GM19372 (cell line): ENCODE data around the gene DCXR.
A peak's percentile ranks its signal among the peaks of the same experiment; 100 is the strongest.

ENCODE experiments used
- ATAC-seq: cut with Tn5 transposase; IDR thresholded peaks from one replicate; pipeline ENCODE4 v1.9.1; 2021; ENCODE audit warnings: mild to moderate bottlenecking, low read depth, moderate library complexity; ENCODE audit not compliant: unreplicated experiment

The DCXR gene

DNA sequence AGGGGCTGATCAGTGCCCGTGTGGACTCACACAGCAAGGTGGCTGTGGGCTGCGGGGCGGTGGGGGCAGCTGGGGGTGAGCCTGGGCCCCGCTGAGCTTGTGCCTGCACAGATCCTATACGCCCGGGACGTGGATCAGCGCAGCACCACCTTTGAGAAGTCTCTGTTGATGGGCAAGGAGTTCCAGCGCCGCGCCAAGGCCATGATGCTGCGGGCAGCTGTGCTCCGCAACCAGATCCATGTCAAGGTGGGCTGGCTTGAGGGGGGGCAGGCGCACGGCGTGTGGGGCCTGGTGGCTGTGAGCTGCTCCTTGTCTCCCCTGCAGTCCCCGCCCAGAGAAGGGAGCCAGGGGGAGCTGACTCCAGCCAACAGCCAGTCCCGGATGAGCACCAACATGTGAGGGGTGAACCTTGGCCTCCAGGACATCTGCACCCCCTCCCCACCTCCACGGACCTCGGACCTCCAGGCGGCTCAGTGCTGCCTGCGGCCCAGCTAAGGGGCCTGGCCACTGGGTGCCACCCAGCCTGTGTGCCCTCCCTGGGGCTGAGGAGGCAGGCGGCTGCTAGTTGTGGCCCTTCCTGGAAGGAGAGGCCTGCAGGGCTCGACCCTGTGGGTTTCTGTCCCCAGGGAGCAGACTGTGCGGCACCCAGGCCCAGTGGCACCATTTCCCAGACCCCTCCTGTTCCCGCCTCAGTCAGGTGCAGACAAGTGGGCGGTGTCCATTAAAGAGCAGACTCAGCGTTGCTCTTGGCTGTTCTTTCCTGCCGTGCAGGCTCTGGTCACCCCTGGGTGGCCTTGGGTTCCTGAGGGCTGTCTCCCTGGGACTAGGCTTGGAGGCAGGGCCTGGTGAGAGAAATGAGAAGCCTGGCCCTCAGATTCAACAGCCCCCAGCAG lies 19.5 kb upstream of the DCXR start:
- ATAC-seq: no peak

DNA sequence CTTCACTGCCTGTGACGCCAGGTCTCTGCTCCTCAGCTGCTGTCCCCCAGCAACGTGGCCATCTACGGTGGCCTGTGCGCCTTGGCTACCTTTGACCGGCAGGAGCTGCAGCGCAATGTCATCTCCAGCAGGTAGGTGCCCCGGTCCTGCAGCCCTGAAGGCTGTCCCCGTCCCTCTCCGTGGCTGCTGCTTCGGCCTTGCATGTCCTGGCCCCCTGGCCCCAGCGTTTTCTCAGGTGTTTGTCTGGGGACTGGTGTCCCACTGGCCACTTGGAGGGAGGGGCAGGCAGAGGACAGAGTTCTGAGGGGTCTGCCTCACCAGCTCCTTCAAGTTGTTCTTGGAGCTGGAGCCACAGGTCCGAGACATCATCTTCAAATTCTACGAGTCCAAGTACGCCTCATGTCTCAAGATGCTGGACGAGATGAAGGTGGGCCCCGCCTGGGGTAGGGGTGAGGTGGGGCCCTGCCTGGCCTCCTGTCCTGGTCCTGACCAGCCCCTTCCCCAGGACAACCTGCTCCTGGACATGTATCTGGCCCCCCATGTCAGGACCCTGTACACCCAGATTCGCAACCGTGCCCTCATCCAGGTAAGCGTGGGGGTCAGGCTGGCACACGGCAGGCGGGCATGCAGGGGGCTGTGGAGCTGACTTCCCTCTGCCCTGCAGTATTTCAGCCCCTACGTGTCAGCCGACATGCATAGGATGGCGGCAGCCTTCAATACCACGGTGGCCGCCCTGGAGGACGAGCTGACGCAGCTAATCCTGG lies 18.6 kb upstream of the DCXR start:
- ATAC-seq: no peak

DNA sequence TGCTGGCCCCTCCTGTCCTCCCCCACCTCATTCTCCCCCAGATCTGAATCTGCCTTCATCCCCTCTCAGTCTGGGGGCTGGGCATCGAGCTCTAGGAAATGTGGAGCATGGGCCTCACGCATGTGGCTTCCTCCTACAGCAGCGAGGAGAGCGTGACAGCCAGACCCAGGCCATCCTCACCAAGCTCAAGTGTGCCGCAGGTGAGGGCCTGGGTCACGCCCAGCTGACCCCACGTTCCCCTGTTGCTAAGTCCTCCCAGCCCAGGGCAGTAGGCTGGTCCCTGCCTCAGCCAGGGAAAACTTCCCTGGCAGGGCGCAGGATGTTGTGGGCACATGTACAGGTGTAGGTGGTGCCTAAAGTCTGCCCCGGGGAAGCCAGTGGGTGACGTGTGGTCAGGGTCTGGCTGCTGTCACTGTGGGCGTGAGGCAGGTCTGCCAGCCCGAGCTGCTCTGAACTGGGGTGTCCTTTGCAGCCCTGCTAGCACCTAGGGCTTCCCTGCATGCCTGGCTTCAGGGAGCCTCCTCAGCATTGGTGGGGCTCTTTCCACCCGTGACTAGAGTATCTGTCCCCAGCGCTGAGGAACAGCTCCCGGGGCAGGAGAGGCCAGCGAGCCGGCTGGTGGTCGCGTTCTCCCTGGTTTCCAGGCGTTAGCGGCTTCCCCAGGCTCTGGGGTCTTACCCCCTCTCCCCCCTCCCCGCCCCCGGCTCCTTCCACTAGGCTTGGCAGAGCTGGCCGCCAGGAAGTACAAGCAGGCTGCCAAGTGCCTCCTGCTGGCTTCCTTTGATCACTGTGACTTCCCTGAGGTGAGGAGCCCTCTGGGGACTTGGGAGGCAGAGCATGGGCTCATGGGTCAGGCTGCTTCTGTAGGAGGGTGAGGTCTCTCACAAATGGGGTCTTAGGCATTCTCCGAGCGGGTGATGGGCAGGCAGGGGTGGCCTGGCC lies 17.8 kb upstream of the DCXR start:
- no peak for ATAC-seq

DNA sequence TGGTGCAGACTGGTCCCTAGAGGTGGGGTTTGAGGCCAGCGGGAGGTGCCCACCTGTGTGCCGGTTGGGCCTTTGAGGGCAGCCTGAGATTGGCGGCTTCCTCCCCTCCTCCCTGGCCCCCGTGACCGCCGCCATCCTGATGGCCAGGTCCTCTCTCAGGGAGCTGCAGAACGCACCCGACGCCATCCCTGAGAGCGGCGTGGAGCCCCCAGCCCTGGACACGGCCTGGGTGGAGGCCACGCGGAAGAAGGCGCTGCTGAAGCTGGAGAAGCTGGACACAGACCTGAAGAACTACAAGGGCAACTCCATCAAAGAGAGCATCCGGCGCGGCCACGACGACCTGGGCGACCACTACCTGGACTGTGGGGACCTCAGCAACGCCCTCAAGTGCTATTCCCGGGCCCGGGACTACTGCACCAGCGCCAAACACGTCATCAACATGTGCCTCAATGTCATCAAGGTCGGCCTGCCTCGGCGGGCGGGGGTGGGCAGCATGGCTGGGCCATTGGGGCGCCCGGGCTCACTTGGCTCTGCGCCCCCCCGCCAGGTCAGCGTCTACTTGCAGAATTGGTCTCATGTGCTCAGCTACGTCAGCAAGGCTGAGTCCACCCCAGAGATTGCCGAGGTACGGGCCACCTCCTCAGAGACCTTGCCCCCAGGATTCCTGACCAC lies 17.0 kb upstream of the DCXR start:
- no peak for ATAC-seq

DNA sequence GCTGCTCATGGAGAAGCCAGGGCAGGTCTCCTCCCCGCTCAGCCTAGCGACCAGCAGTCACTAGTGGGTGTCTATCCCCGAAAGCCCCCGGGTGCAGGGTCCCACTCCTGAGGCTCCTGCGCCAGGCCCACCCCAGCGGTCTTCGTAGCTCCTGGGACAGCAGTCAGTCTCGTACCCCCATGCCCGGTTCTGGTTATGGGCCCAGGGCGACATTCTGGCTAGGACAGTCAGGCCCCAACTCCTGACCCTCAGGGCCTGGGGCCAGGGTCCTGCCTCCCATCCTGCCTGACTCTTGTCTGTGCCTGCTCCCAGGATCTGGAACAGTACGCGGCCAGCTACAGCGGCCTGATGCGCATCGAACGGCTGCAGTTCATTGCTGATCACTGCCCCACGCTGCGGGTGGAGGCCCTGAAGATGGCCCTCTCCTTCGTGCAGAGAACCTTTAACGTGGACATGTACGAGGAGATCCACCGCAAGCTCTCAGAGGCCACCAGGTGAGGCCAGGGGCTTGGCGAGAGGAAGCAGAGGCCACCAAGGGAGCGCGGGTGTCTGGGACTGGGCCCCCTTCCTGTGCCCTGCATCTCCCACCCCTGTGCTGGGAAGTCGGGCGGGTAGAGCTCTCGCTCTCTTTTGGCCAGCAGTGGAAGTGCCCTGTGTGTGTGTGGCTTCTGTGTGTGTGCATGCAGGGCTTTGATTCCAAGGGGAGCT lies 16.2 kb upstream of the DCXR start:
- no peak for ATAC-seq

DNA sequence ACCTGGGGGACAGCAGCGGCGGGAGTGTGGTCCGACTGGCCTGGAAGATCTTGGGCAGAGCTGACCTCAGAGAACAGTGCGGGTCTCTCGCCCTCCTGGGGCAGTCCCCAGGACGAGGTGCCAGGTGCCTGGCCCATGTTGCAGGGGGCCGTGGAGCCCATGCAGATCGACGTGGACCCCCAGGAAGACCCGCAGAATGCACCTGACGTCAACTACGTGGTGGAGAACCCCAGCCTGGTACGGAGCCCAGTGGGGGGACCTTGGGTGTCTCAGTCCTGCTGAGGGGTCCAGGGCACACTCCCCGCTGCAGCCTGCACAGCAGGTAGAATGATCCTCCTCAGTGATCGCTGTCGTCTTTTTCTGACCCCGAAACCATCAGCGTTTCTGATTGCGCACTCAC lies 15.6 kb upstream of the DCXR start:
- no peak for ATAC-seq

DNA sequence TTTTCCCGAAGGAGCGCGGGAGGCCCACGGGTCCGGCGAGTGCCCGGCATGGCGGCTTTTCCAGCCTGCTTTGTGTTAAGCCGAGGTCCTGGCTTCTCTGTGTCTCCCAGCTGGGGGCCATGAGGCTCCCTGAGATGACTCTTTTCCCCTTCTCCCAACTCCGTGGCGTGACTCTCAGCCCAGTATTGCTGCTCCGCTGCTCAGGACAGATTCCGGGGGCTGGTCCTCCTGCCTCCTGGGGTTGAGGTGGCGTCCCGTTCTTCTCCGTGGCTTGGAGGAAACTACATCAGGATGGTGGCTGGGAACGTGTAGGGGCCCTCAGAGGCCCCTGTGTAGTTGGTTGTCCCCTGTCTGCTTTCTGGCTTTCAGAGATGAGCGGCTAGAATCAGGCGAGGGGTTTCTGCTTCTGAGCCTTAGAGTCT lies 15.2 kb upstream of the DCXR start:
- no peak for ATAC-seq

DNA sequence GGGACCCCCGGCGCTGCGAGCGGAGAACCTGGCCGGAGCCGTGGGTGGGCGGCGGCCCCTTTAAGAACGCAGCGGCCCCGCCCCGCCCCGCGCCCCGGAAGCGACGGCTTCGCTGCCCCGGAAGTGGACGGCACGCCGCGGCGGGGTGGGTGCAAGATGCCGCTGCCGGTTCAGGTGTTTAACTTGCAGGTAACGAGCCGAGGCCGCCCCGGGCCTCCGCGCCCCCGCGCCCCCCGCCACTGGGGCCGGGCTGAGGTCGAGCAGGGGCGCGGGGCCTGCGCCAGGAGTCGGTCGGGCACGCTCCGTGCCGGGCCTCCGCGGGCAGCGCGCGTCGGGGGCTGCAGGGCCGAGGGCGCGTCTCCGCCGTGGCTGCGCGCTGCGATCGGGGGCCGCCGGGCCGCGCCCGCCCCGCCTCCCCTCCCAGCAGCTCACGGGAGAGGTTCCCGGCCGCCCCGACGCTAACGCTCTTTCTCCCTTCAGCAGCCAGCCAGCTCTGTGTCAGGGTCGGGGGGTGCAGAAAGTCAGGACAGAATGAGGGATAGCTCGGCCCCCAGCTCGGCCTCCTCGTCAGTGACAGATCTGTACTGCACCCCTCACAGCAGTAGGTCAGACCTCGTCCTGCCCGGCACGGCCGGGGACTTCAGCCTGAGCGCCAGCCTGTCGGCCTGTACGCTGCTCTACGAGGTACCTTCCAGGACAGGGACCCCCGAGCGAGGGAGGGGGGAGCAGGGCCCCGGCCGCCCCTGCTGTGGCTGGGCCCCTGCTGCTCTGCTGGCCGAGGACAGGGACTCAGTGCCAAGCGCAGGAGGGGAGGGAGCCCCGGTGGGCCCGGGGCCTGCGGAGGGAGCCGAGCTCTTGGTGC lies 14.5 kb upstream of the DCXR start, which contains the start of the genes GPS1 and RFNG:
GPS1 (plus strand) TSS at position 123 of the 862 bp plus-strand sequence; CDS start at position 157, 34 bp downstream.
RFNG (minus strand) TSS at position 36 of the 862 bp plus-strand sequence. CDS start 45 bp downstream, outside the sequence.
- peak; percentile 63 for ATAC-seq

DNA sequence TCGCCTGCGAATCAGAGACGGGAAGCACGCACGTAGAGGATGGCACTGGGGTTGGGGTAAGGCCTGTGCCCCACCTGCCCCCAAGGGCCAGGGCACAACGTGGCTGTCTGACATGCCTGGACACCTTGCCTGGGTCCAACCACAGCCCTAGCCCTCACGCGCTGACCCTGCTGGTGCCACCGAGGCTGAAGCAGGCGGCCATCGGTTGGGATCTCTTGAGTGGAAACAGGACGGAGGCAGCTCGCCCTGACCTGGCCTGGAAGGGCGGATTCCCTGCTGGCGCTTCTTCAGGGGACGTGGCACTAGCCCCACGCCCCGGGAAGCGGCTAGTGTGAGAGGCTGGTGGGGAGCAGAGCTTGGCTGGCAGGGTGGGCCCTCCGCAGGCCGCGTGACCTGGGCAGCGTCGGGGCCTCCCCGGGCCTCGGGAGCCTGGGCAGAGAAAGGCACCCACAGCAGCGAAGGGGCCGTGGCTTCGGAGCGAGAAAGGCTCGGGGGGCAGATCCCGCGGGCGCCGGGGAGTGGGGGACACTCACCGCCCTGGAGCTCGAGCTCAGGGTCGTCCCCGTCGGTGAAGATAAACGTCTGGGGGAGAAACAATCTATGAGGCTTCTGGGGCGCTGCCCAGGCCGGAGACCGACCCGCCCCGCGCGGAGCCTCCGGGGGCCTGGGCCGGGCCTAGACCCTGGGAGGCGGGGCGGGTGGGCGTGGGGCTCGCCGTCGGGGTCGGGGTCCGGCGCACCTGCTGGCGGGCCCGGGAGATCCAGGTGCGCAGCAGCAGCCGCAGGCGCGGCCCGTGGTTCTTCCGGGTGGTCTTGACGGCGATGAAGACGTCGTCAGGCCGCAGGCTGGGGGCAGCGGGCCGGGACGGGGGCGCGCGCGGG lies 13.5 kb upstream of the DCXR start:
- ATAC-seq: peak; percentile 22

DNA sequence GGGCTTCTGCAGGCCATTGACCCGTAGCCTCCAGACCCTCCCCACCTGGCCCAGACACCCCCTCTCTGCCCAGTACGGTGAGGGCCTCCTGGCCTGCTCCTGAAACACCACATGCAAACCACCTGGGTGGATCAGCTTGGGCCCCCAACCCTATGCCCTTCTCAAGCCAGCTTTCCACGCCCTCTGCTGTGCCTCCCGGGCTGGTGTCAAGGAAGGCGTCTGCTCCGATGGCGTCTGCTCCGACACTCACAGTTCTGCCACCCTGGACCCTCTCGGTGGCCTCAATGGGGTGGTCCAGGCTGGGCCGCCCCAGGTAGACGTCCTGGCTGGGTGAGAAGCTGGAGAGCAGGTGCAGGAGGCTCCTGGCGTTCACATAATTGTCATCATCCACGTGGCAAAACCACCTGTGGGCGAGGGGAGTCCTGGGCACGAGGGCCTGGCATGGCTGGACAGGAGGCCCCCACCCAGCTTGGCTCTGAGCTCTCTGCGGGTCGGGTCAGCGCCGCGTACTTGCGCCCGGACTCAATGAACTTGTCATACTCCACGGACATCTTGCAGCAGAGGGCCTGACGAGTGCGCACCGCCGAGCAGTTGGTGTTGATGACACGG lies 12.8 kb upstream of the DCXR start:
- ATAC-seq: no peak

DNA sequence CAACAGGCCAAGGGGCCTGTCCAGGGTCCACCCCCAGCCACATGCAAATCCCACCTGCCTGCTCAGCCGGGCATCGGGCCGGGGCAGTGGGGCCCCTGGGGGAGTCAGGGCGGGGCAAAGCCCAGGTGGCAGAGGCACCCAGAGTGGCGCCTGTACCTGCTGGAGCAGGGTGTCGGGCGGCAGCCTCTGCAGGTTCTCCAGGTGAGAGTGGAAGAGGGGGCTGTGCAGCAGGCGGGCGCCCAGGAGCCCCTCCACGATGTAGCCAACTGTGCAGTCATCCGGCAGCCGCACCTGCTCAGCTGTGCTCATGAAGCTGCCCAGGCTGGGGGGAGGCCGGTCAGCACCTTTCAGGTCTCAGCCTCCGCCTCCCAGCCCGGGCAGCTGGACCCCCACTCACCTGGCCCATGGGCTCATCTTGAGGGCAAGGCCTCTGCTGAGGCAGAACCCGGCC lies 12.0 kb upstream of the DCXR start:
- ATAC-seq: no peak

DNA sequence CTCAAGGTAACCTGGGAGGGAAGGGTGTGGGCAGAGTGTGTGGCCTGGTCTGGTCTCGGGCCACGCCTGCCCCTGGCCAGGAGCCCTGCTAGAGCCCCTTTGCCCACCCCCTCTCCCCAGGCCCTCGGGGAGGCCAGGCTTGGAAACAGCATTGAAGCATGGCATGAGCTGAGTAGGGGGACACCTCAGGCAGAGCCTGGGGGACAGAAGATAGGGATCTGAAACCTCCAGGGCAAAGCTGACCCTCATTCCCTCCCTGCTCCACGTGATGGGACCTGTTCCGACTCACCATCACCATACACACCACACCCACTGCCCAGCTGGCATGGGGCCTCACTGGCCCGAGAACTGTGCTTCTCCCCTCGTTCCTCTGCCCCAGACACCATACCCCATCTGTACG lies 11.6 kb upstream of the DCXR start:
- no peak for ATAC-seq

DNA sequence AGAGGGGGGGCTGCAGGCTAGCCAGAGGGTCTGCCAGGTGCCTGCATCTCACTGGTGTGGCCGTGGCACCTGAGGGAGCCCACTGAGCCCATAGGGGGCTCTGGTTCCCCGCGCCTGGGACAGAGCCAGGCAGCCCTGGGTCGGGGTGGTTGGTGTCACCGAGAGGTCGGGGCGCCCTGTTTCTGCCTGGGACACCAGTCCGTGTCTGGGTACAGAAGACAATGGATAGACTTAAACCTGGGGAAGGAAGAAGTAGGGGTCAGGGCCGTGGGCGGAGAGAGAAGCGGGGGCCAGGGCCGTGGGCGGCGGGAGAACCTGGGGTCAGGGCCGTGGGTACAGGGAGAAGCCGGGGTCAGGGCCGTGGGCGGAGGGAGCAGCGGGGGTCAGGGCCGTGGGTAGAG lies 11.1 kb upstream of the DCXR start:
- no peak for ATAC-seq

DNA sequence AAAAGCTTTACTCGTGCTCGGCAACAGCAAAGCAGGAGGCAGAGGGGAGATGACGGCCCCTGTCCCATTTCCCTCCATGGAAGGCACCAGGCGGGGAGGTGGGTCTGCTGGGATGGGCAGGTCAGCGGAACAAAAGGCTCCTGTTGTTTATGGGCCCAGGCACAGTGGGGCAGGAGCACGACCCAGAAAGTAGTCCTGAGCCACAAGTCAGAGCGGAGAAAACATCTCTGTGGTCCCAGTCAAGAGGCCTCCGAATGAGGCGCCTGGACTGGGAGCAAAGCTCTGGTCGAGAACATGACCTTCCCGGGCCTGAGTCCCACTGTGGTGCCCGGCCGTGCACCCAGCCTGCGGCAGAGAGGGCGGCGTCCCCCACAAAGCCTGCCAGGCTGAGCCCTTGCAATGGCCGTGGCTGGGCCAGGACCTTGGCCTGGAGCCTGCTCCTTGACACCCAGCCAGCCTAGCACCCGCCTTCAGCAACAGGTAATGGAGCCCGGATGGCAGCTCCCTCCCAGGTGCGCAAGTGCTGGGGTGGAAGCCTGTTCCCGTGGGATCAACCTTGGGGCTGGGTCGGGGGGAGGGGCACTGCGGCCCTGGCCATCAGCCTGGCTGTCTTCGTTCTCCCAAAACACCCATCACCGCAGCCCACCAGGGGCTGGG lies 10.5 kb upstream of the DCXR start:
- ATAC-seq: no peak

DNA sequence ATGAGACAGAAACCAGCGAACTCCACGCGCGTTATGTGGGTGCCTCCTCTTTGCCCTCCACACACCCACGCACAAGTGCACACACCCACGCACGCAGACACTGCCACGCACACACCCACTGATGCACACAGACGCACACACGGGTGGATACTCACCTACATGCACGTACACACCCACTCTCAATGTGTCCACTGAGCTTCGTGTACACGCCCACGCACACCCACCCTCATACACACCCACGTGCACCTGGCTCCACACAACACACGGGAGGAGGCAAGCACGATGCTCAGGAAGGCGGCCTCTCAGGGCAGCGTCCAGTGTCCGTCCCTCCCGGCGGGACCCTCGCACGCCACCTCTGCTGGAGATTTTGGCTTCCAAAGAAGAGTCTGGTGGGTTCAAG lies 9.9 kb upstream of the DCXR start:
- no peak for ATAC-seq

DNA sequence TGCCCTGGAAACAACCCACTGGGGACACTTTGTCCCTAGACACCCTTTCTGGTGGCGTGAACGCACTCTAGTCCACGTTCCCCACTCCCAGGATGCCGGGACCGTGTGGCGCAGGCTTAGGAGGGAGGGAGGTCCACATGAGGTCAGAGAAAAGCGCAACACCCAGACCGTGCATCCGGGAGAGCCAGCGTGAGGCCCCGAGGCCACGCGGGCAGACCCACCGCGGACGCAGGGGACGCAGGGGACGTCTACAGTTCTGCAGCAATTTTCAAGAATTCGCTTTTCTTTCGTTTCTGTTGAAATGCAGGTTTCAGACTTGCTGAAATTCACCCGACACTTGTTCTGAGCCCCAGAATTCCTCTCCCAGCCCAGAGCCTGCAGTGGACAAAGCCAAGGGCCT lies 9.4 kb upstream of the DCXR start:
- ATAC-seq: no peak
